Measurements from ENCODE around the gene GPR162. TPM values are rescaled to one million over a fixed set of nuclear protein-coding genes. Genes with fewer than 3 reads are reported as not detected.

The GPR162 gene
- total RNA-seq, 1 experiment from 2014 or later: 2.3 TPM

- ChIA-PET RAD21 (ENCODE audit: low non-redundant PET in 1 of 2, low total read pairs in 2 of 2, uncharacterized antibody in 2 of 2, unreplicated experiment in 2 of 2) (no interaction called here), CTCF (interaction anchor here (0.9 to 1.8 kb wide), 3 partner anchors 13 to 31 kb away, joined by 3 to 6 read pairs (median 5); partner anchors contain the start of genes MLF2 and PTMS), POLR2A (interaction anchor here (0.7 kb wide), 1 partner anchor 38 kb away, joined by 3 read pairs; no protein-coding TSS in a partner anchor)
- H3K4me2 ChIP-seq (ENCODE audit: low read length): peak overlapping the region; percentile 33
- no peak for DNase-seq (ENCODE audit: low read depth, low spot score)
- no peak overlapping the region for H2AFZ ChIP-seq (ENCODE audit: low read depth, low read length, poor library complexity, severe bottlenecking)
- H3K36me3 ChIP-seq (ENCODE audit: control insufficient read depth in 1 of 2, insufficient read depth in 2 of 2, low read length in 2 of 2): no peaks in the 10 kb centered on the region
- H3K9ac ChIP-seq (ENCODE audit: low read length): no peak overlapping the region
- peak; percentile 34; the same call in 1 of the 2 replicates for ATAC-seq
- no peaks in the 10 kb centered on the region for H3K9me2 ChIP-seq (ENCODE audit: insufficient read depth)
- peaks cover 1 to 14% of the 10 kb centered on the region in 2 experiments; a peak in 3 of 4 replicates for H3K4me1 ChIP-seq (ENCODE audit: control insufficient read depth in 1 of 2, insufficient read depth in 2 of 2, low read length in 2 of 2)
- H3K9me3 ChIP-seq (ENCODE audit: control insufficient read depth in 1 of 2, insufficient read depth in 1 of 2, low read depth in 1 of 2, low read length in 2 of 2): no peaks in the 10 kb centered on the region
- H3K4me3 ChIP-seq (replicated peaks in 1 of 2; ENCODE audit: low read depth in 1 of 2, low read length in 2 of 2): no peak overlapping the region
- BruUV-seq (replicated peaks): no TSS peak
- H3K27me3 ChIP-seq (ENCODE audit: insufficient read depth, low read length): no peaks in the 10 kb centered on the region
- intact Hi-C loops (cut with micrococcal nuclease): no loop called here
- H3K27ac ChIP-seq (ENCODE audit: low read depth, low read length): no peak overlapping the region
- H4K20me1 ChIP-seq (ENCODE audit: insufficient read depth): no peaks in the 10 kb centered on the region
- H3K79me2 ChIP-seq (ENCODE audit: insufficient read depth, low read length): no peaks in the 10 kb centered on the region
- no peak for TF ChIP-seq JUND (IDR thresholded peaks at IDR 0.05)
- no peak for TF ChIP-seq SRF (IDR thresholded peaks at IDR 0.05; ENCODE audit: low read depth)
- no peak for TF ChIP-seq REST (IDR thresholded peaks at IDR 0.05; ENCODE audit: low read depth)
- TF ChIP-seq RAD21 (IDR thresholded peaks at IDR 0.05; ENCODE audit: low read depth): no peak
- no peak for TF ChIP-seq EGR1 (IDR thresholded peaks at IDR 0.05; ENCODE audit: low read depth)
- TF ChIP-seq MAX (IDR thresholded peaks at IDR 0.05): no peak
Measured at GRCh38 chr12:6784296-6784695, 37.3 kb upstream of the GPR162 start.

All from HCT116 (cell line).